ENCODE results near the gene CUX1.

The CUX1 gene

GRCh38 chr7:102208826-102209225, 391.4 kb downstream of the CUX1 start:
- ATAC-seq: no peak
- TF ChIP-seq CREB5 (CRISPR knock-in tag; IDR thresholded peaks at IDR 0.05; ENCODE audit: low read depth) (no peak), TOX (CRISPR knock-in tag; IDR thresholded peaks at IDR 0.05; ENCODE audit: borderline replicate concordance) (no peak), CSDC2 (CRISPR knock-in tag; IDR thresholded peaks at IDR 0.05) (no peak), RARB (CRISPR knock-in tag; IDR thresholded peaks at IDR 0.05) (no peak), TCF4 (CRISPR knock-in tag; IDR thresholded peaks at IDR 0.05; ENCODE audit: borderline replicate concordance) (no peak), ZNF8 (CRISPR knock-in tag; IDR thresholded peaks at IDR 0.05) (no peak), CSRNP3 (CRISPR knock-in tag; IDR thresholded peaks at IDR 0.05) (no peak), PPARA (CRISPR knock-in tag; IDR thresholded peaks at IDR 0.05; ENCODE audit: borderline replicate concordance) (no peak), GLIS3 (CRISPR knock-in tag; IDR thresholded peaks at IDR 0.05) (no peak), ESRRG (CRISPR knock-in tag; IDR thresholded peaks at IDR 0.05) (no peak), ZFP3 (CRISPR knock-in tag; IDR thresholded peaks at IDR 0.05) (no peak), BACH2 (CRISPR knock-in tag; IDR thresholded peaks at IDR 0.05; ENCODE audit: borderline replicate concordance) (no peak), SNAI2 (CRISPR knock-in tag; IDR thresholded peaks at IDR 0.05) (no peak)

DNA sequence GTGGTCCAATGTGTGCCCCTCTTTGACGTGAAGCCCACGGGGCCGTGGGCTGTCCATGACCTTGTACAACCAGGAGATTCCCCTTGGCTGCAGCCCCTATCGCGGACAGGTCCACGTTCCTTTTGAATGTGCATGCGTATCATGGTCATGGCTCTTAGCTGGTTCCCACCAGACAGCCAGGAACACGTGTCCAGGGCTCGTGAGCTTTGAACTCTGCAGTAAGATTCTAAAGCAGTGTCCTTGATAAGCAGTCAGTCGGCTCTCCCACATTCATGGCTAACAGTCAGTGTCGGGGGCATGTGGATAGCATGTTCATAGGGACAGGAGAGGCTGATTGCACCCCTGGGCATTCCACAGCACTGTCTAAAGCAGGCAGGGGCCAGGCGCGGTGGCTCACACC, 393.4 kb downstream of the CUX1 start:
- TF ChIP-seq TOX (CRISPR knock-in tag; IDR thresholded peaks at IDR 0.05; ENCODE audit: borderline replicate concordance) (no peak), ZC3H10 (CRISPR knock-in tag; IDR thresholded peaks at IDR 0.05) (no peak), PPARA (CRISPR knock-in tag; IDR thresholded peaks at IDR 0.05; ENCODE audit: borderline replicate concordance) (no peak), OSR1 (CRISPR knock-in tag; IDR thresholded peaks at IDR 0.05) (no peak), CSRNP3 (CRISPR knock-in tag; IDR thresholded peaks at IDR 0.05) (no peak), GLIS3 (CRISPR knock-in tag; IDR thresholded peaks at IDR 0.05) (no peak), ZNF70 (CRISPR knock-in tag; IDR thresholded peaks at IDR 0.05) (no peak), TCF4 (CRISPR knock-in tag; IDR thresholded peaks at IDR 0.05; ENCODE audit: borderline replicate concordance) (no peak), CSDC2 (CRISPR knock-in tag; IDR thresholded peaks at IDR 0.05) (no peak), ESRRG (CRISPR knock-in tag; IDR thresholded peaks at IDR 0.05) (no peak), ZFP3 (CRISPR knock-in tag; IDR thresholded peaks at IDR 0.05) (no peak), ZFP30 (CRISPR knock-in tag; IDR thresholded peaks at IDR 0.05) (no peak), TSHZ2 (CRISPR knock-in tag; IDR thresholded peaks at IDR 0.05) (no peak), ARNTL (CRISPR knock-in tag; IDR thresholded peaks at IDR 0.05; ENCODE audit: borderline replicate concordance, low read depth) (no peak), RARB (CRISPR knock-in tag; IDR thresholded peaks at IDR 0.05) (no peak), ISL1 (CRISPR knock-in tag; IDR thresholded peaks at IDR 0.05) (no peak), SNAI2 (CRISPR knock-in tag; IDR thresholded peaks at IDR 0.05) (no peak), BACH2 (CRISPR knock-in tag; IDR thresholded peaks at IDR 0.05; ENCODE audit: borderline replicate concordance) (no peak)
- TF ChIP-seq, protein P1, sequence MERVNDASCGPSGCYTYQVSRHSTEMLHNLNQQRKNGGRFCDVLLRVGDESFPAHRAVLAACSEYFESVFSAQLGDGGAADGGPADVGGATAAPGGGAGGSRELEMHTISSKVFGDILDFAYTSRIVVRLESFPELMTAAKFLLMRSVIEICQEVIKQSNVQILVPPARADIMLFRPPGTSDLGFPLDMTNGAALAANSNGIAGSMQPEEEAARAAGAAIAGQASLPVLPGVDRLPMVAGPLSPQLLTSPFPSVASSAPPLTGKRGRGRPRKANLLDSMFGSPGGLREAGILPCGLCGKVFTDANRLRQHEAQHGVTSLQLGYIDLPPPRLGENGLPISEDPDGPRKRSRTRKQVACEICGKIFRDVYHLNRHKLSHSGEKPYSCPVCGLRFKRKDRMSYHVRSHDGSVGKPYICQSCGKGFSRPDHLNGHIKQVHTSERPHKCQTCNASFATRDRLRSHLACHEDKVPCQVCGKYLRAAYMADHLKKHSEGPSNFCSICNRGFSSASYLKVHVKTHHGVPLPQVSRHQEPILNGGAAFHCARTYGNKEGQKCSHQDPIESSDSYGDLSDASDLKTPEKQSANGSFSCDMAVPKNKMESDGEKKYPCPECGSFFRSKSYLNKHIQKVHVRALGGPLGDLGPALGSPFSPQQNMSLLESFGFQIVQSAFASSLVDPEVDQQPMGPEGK (CRISPR knock-in tag; IDR thresholded peaks at IDR 0.05; ENCODE audit: borderline replicate concordance): no peak
- ATAC-seq: no peak

All from SK-N-SH treated with all-trans-retinoic acid at 6 μM for 48 hours (cell line).